Uterus (tissue), 2 donors: ENCODE data around the gene RFX3.

Source experiments
- CTCF ChIP-seq, 4 experiments: fragments of 200-600 bp in 2 of 4; fragments of 450-650 bp in 2 of 4; sonication (generic) in 2 of 4; IDR thresholded peaks; one replicate each; pipeline ENCODE4 v1.5.1; 2016 to 2019; ENCODE audit warnings: antibody characterized with exemption in 4 of 4, mild to moderate bottlenecking in 2 of 4, moderate library complexity in 1 of 4
- POLR2A ChIP-seq, 2 donors: fragments of 450-650 bp; IDR thresholded peaks; one replicate each; pipeline ENCODE4 v1.6.1; 2016; ENCODE audit warnings: antibody characterized with exemption in 2 of 2, mild to moderate bottlenecking in 1 of 2, moderate library complexity in 1 of 2

- TF ChIP-seq CTCF (IDR thresholded peaks at IDR 0.05): no peak
- TF ChIP-seq POLR2A (IDR thresholded peaks at IDR 0.05): no peak
These were observed 46.1 kb downstream of the RFX3 start for GRCh38 chr9:3479514-3480352.
